Keratinocyte (primary cell): ENCODE measurements around the gene PSD2. TPM values are rescaled to one million over a fixed set of nuclear protein-coding genes. Genes with fewer than 3 reads are reported as not detected.

Experiments used
- DNase-seq: peaks from one replicate; pipeline ENCODE4 v3.0.0-alpha.2; 2011; ENCODE audit warnings: low read depth, missing footprints, low spot score
- FAIRE-seq: peaks from 2 replicates; lab custom pipeline; 2011; peaks lifted over from hg19 to GRCh38; lab: Jason Lieb, UNC
- H2AFZ ChIP-seq: 2 replicates; pipeline ENCODE4 v1.6.0; 2012; ENCODE audit warnings: low read length, control low read depth, inconsistent platforms; ENCODE audit not compliant: control insufficient read depth
- H3K27ac ChIP-seq: 2 replicates; pipeline ENCODE4 v1.5.1; 2011; ENCODE audit warnings: low read length; ENCODE audit not compliant: control insufficient read depth, insufficient read depth
- H3K27me3 ChIP-seq: 3 replicates; pipeline ENCODE4 v1.6.0; 2011; ENCODE audit warnings: low read length; ENCODE audit not compliant: control insufficient read depth, insufficient read depth; ENCODE audit errors: extremely low read depth
- H3K36me3 ChIP-seq, 2 experiments: 2 replicates in 1 of 2; 3 replicates in 1 of 2; pipeline ENCODE4 v1.5.1; 2011; ENCODE audit warnings: low read length in 2 of 2, mild to moderate bottlenecking in 1 of 2; ENCODE audit not compliant: control insufficient read depth in 2 of 2, insufficient read depth in 2 of 2; ENCODE audit errors: extremely low read depth in 1 of 2
- H3K4me1 ChIP-seq: 3 replicates; pipeline ENCODE4 v1.5.1; 2011; ENCODE audit warnings: low read length; ENCODE audit not compliant: control insufficient read depth, insufficient read depth; ENCODE audit errors: extremely low read depth
- H3K4me2 ChIP-seq: 3 replicates; pipeline ENCODE4 v1.6.0; 2011; ENCODE audit warnings: low read depth, low read length; ENCODE audit not compliant: control insufficient read depth, insufficient read depth; ENCODE audit errors: extremely low read depth
- H3K4me3 ChIP-seq, 3 experiments: fragments of 200-600 bp in 1 of 3; sonication (generic) in 1 of 3; 2 replicates in 2 of 3; 3 replicates in 1 of 3; pipeline ENCODE4 v1.5.1; 2011 to 2016; ENCODE audit warnings: low read length in 3 of 3, mild to moderate bottlenecking in 3 of 3, control low read depth in 2 of 3, inconsistent platforms in 1 of 3, low read depth in 1 of 3, mixed read lengths in 1 of 3, mixed run types in 1 of 3, moderate library complexity in 1 of 3; ENCODE audit not compliant: control insufficient read depth in 2 of 3, insufficient read depth in 2 of 3; ENCODE audit errors: extremely low read depth in 1 of 3
- H3K79me2 ChIP-seq: 2 replicates; pipeline ENCODE4 v1.6.0; 2012; ENCODE audit warnings: low read length; ENCODE audit not compliant: control insufficient read depth, insufficient read depth
- H3K9ac ChIP-seq: 3 replicates; pipeline ENCODE4 v1.6.0; 2011; ENCODE audit warnings: low read length; ENCODE audit not compliant: control insufficient read depth, insufficient read depth; ENCODE audit errors: extremely low read depth
- H3K9me1 ChIP-seq: 3 replicates; pipeline ENCODE4 v1.6.0; 2011; ENCODE audit warnings: low read length; ENCODE audit not compliant: control insufficient read depth, insufficient read depth; ENCODE audit errors: extremely low read depth
- H3K9me3 ChIP-seq: 2 replicates; pipeline ENCODE4 v1.5.1; 2012; ENCODE audit warnings: low read depth, low read length; ENCODE audit not compliant: control insufficient read depth
- H4K20me1 ChIP-seq: 3 replicates; pipeline ENCODE4 v1.6.0; 2011; ENCODE audit warnings: low read length; ENCODE audit not compliant: control insufficient read depth, insufficient read depth; ENCODE audit errors: extremely low read depth
- CTCF ChIP-seq, 3 experiments: IDR thresholded peaks in 1 of 3; conservative IDR thresholded peaks in 1 of 3; optimal IDR thresholded peaks in 1 of 3; 2 replicates in 2 of 3; 3 replicates in 1 of 3; pipeline versions ENCODE3 to v1.5.1; 2011; ENCODE audit warnings: low read length in 3 of 3, mild to moderate bottlenecking in 3 of 3, moderate library complexity in 2 of 3, control low read depth in 1 of 3, inconsistent platforms in 1 of 3; ENCODE audit not compliant: insufficient read depth in 2 of 3; ENCODE audit errors: extremely low read depth in 1 of 3
- EZH2 ChIP-seq: IDR thresholded peaks from one replicate; pipeline ENCODE4 v1.6.1; 2012; ENCODE audit warnings: inconsistent platforms, mild to moderate bottlenecking, low read length, moderate library complexity
- dilution Hi-C: fragments of 300-500 bp; cut with MboI; formaldehyde crosslinking; loops from one replicate; pipeline ENCODE4 v1.7.0; 2020; ENCODE audit warnings: low sequenced_read_pairs; ENCODE audit not compliant: extremely low pct_ligation_motif_present
- polyA plus RNA-seq, 5 experiments: library from polyadenylated mRNA; depleted of rRNA in 3 of 5; stranded (reverse) in 3 of 5; stranded (forward) in 1 of 5; unstranded in 1 of 5; fragments of >200 nt; gene quantifications; 1 replicate in 1 of 5; 2 replicates in 3 of 5; 3 replicates in 1 of 5; pipeline versions ENCODE4 v1.2.1 to v1.2.3, GENCODE V29; 2011 to 2012; ENCODE audit warnings: missing spikeins in 2 of 5, low read depth in 1 of 5, low replicate concordance in 1 of 5

PSD2 gene
- polyA plus RNA-seq, 1 donor (not counting 4 experiments of a cell fraction or from before 2014, with no cell fraction given), result not detected

DNA sequence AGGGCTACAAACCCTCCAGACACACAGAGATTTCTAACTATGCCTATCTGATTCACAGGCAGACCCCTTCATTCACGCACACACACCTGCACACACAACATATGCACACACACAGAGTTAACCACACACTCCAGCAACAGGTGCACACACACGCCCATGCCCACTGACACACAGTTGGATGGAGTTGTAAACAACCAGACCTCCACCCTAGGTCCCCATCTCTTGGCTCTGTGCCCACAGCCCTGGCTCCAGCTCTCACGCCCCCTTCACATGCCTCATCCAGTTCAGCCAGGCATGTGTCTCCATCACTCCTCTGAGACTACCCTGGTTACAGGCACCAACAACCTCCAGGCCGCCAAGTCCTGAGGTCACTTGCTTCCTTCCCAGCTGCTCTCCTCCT lies 61.1 kb downstream of the PSD2 start:
- H2AFZ ChIP-seq, result no peak overlapping the region
- H3K9me3 ChIP-seq, result no peaks in the 10 kb centered on the region
- FAIRE-seq (no peak), DNase-seq (no peak)
- no peaks in the 10 kb centered on the region for H4K20me1 ChIP-seq
- H3K4me3 ChIP-seq, result no peak overlapping the region
- no peak overlapping the region for H3K27ac ChIP-seq
- H3K79me2 ChIP-seq, result no peaks in the 10 kb centered on the region
- H3K9ac ChIP-seq, result no peak overlapping the region
- TF ChIP-seq CTCF (optimal IDR thresholded peaks at IDR 0.05 in 1 of 3, IDR thresholded peaks at IDR 0.05 in 1 of 3, conservative IDR thresholded peaks at IDR 0.05 in 1 of 3; ENCODE audit: extremely low read depth in 1 of 3, insufficient read depth in 2 of 3, low read length in 3 of 3) (no peak), EZH2 (no peak)
- dilution Hi-C loops, result no loop called here
- H3K9me1 ChIP-seq, result no peaks in the 10 kb centered on the region
- no peak overlapping the region for H3K4me2 ChIP-seq
- H3K27me3 ChIP-seq, result no peaks in the 10 kb centered on the region
- H3K36me3 ChIP-seq, result no peaks in the 10 kb centered on the region
- H3K4me1 ChIP-seq, result peaks cover 7% of the 10 kb centered on the region

DNA sequence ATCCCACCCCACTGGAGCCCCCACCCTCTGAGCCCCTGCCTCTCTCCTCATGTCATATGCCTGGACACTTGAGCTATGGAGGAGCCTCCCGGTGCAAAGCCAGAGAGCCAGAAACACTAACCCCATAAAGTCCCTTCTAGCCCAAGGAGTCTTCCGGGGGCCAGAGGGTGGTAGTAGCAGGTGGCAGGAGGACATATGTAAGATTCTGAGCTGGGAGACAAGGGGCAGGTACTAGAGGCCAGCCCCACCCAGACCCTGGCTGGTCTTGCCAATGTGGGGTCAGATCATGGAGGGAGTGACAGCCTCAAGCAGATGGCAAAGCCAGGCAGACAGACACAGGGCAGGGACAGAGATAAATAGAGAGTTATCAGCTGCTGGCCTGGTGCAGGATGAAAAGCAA lies 63.4 kb downstream of the PSD2 start:
- dilution Hi-C loops, result no loop called here
- TF ChIP-seq CTCF (optimal IDR thresholded peaks at IDR 0.05 in 1 of 3, IDR thresholded peaks at IDR 0.05 in 1 of 3, conservative IDR thresholded peaks at IDR 0.05 in 1 of 3; ENCODE audit: extremely low read depth in 1 of 3, insufficient read depth in 2 of 3, low read length in 3 of 3) (no peak), EZH2 (no peak)
- no peaks in the 10 kb centered on the region for H3K9me1 ChIP-seq
- H3K4me3 ChIP-seq, result no peak overlapping the region
- H4K20me1 ChIP-seq, result no peaks in the 10 kb centered on the region
- H3K36me3 ChIP-seq, result no peaks in the 10 kb centered on the region
- no peaks in the 10 kb centered on the region for H3K27me3 ChIP-seq
- DNase-seq (no peak), FAIRE-seq (no peak)
- H3K9me3 ChIP-seq, result no peaks in the 10 kb centered on the region
- H3K79me2 ChIP-seq, result no peaks in the 10 kb centered on the region
- H3K4me2 ChIP-seq, result no peak overlapping the region
- no peak overlapping the region for H3K9ac ChIP-seq
- H2AFZ ChIP-seq, result no peak overlapping the region
- peaks cover 17% of the 10 kb centered on the region for H3K4me1 ChIP-seq
- H3K27ac ChIP-seq, result no peak overlapping the region
